GM19455 (cell line): ENCODE data around the gene XPOT.
"Not testable (repeated sequence)": the region's sequence is repeated elsewhere in the genome, so short reads cannot be mapped to it uniquely, and the experiment has no call there.

Experiments used
- ATAC-seq: cut with Tn5 transposase; IDR thresholded peaks from one replicate; pipeline ENCODE4 v1.9.1; 2021; ENCODE audit not compliant: unreplicated experiment

The XPOT gene

GRCh38 chr12:64403707-64404469 lies at the start of gene XPOT:
XPOT (plus strand) TSS chr12:64404392; CDS start chr12:64410036, 5,644 bp downstream.
- peak; percentile 92 for ATAC-seq

- not testable (repeated sequence) for ATAC-seq
Observed at GRCh38 chr12:64356209-64356608, 48.0 kb upstream of the XPOT start.

- not testable (repeated sequence) for ATAC-seq
Observed at GRCh38 chr12:64361173-64361572, 43.0 kb upstream of the XPOT start.

GRCh38 chr12:64362721-64363305 lies 41.4 kb upstream of the XPOT start:
- no peak for ATAC-seq

- no peak for ATAC-seq
Observed at GRCh38 chr12:64383675-64384074, 20.5 kb upstream of the XPOT start.

GRCh38 chr12:64385019-64385418 lies 19.2 kb upstream of the XPOT start:
- ATAC-seq, result no peak

- no peak for ATAC-seq
Observed at GRCh38 chr12:64385468-64385867, 18.7 kb upstream of the XPOT start.

GRCh38 chr12:64387197-64387816 lies 16.9 kb upstream of the XPOT start:
- ATAC-seq, result no peak

GRCh38 chr12:64389154-64389553 lies 15.0 kb upstream of the XPOT start:
- ATAC-seq, result no peak

- no peak for ATAC-seq
Observed at GRCh38 chr12:64390275-64390851, 13.8 kb upstream of the XPOT start, which contains the start of gene C12orf56. C12orf56 (minus strand) TSS chr12:64390758; CDS start chr12:64390565, 193 bp downstream.

- ATAC-seq, result no peak
Observed at GRCh38 chr12:64392221-64392620, 12.0 kb upstream of the XPOT start.

GRCh38 chr12:64395739-64396138 lies 8.5 kb upstream of the XPOT start:
- no peak for ATAC-seq

- ATAC-seq, result no peak
Observed at GRCh38 chr12:64400041-64400440, 4.2 kb upstream of the XPOT start.

GRCh38 chr12:64402181-64402580 lies 2.0 kb upstream of the XPOT start:
- no peak for ATAC-seq

GRCh38 chr12:64404470-64405256 lies 471 bp downstream of the XPOT start:
- ATAC-seq, result peak; percentile 64

- no peak for ATAC-seq
Observed at GRCh38 chr12:64407342-64408223, 3.4 kb downstream of the XPOT start.

- no peak for ATAC-seq
Observed at GRCh38 chr12:64411427-64411826, 7.2 kb downstream of the XPOT start.

GRCh38 chr12:64412459-64412858 lies 8.3 kb downstream of the XPOT start:
- ATAC-seq, result no peak

GRCh38 chr12:64413884-64414283 lies 9.7 kb downstream of the XPOT start:
- no peak for ATAC-seq

GRCh38 chr12:64418209-64418608 lies 14.0 kb downstream of the XPOT start:
- ATAC-seq, result no peak
